PFSK-1 (cell line): ENCODE results near the gene SLC19A3.

ENCODE experiments used
- TAF1 ChIP-seq: IDR thresholded peaks from 2 replicates; pipeline ENCODE4 v1.6.1; 2012; ENCODE audit warnings: low read length, control low read depth, borderline replicate concordance; ENCODE audit not compliant: insufficient read depth
- TF ChIP-seq, protein P1 (sequence below), 2 experiments: IDR thresholded peaks; 2 replicates each; pipeline versions ENCODE4 v1.6.1 to v1.8.0; 2011 to 2012; ENCODE audit warnings: low read depth in 2 of 2, low read length in 2 of 2, control low read depth in 1 of 2, inconsistent platforms in 1 of 2, mild to moderate bottlenecking in 1 of 2, moderate library complexity in 1 of 2; ENCODE audit not compliant: insufficient read depth in 1 of 2

DNA sequence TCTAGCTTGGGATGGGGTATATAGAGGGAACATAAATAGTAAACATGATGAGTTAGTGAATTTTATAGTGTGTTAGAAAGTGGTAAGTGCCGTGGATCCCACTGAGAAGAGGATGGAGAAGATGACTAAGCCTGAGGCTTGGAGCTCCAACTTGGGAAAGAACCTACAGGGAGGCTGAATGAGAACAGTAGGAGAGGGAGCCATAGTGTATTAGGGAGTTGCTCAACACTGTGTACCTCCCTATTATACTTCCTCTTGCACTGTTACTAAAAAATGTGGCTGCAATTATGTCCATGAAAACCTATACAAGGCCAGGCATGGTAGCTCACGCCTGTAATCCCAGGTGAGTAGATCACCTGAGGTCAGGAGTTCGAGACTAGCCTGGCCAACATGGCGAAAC lies 2.9 kb upstream of the SLC19A3 start:
- TF ChIP-seq, protein P1, sequence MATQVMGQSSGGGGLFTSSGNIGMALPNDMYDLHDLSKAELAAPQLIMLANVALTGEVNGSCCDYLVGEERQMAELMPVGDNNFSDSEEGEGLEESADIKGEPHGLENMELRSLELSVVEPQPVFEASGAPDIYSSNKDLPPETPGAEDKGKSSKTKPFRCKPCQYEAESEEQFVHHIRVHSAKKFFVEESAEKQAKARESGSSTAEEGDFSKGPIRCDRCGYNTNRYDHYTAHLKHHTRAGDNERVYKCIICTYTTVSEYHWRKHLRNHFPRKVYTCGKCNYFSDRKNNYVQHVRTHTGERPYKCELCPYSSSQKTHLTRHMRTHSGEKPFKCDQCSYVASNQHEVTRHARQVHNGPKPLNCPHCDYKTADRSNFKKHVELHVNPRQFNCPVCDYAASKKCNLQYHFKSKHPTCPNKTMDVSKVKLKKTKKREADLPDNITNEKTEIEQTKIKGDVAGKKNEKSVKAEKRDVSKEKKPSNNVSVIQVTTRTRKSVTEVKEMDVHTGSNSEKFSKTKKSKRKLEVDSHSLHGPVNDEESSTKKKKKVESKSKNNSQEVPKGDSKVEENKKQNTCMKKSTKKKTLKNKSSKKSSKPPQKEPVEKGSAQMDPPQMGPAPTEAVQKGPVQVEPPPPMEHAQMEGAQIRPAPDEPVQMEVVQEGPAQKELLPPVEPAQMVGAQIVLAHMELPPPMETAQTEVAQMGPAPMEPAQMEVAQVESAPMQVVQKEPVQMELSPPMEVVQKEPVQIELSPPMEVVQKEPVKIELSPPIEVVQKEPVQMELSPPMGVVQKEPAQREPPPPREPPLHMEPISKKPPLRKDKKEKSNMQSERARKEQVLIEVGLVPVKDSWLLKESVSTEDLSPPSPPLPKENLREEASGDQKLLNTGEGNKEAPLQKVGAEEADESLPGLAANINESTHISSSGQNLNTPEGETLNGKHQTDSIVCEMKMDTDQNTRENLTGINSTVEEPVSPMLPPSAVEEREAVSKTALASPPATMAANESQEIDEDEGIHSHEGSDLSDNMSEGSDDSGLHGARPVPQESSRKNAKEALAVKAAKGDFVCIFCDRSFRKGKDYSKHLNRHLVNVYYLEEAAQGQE (IDR thresholded peaks at IDR 0.05; ENCODE audit: insufficient read depth in 1 of 2, low read depth in 2 of 2, low read length in 2 of 2): no peak
- TF ChIP-seq TAF1: no peak
